Thymus (tissue), 11 donors: ENCODE data around the gene EDC3. TPM values are rescaled to one million over a fixed set of nuclear protein-coding genes. Genes with fewer than 3 reads are reported as not detected.
A peak's percentile ranks its signal among the peaks of the same experiment; 100 is the strongest.

Experiments used
- DNase-seq, 9 donors: peaks; one replicate each; pipeline ENCODE4 v3.0.0-alpha.2; 2013; ENCODE audit warnings: low spot score in 9 of 9, low read depth in 6 of 9, missing footprints in 1 of 9
- H3K27ac ChIP-seq, 2 donors: one replicate each; pipeline ENCODE4 v1.5.1; 2013; ENCODE audit warnings: control low read depth in 1 of 2, low read depth in 1 of 2, low read length in 1 of 2, mild to moderate bottlenecking in 1 of 2, moderate library complexity in 1 of 2
- H3K27me3 ChIP-seq, 2 donors: one replicate each; pipeline ENCODE4 v1.5.1; 2013; ENCODE audit warnings: low read length in 1 of 2; ENCODE audit not compliant: control insufficient read depth in 2 of 2, insufficient read depth in 1 of 2
- H3K36me3 ChIP-seq, 2 donors: one replicate each; pipeline ENCODE4 v1.5.1; 2013; ENCODE audit warnings: low read length in 1 of 2, mild to moderate bottlenecking in 1 of 2, moderate library complexity in 1 of 2; ENCODE audit not compliant: control insufficient read depth in 2 of 2, insufficient read depth in 2 of 2
- H3K4me1 ChIP-seq, 2 donors: one replicate each; pipeline ENCODE4 v1.5.1; 2013; ENCODE audit warnings: low read length in 2 of 2; ENCODE audit not compliant: control insufficient read depth in 2 of 2, insufficient read depth in 2 of 2
- H3K4me3 ChIP-seq, 2 donors: one replicate each; pipeline ENCODE4 v1.5.1; 2013; ENCODE audit warnings: low read length in 2 of 2, control low read depth in 1 of 2, mild to moderate bottlenecking in 1 of 2
- H3K9me3 ChIP-seq, 2 donors: one replicate each; pipeline ENCODE4 v1.5.1; 2013; ENCODE audit warnings: low read length in 1 of 2, mild to moderate bottlenecking in 1 of 2; ENCODE audit not compliant: control insufficient read depth in 2 of 2, insufficient read depth in 1 of 2
- WGBS: extraction: QIAGEN DNeasy Blood & Tissue Kit; methylation state at CpG from one replicate; pipeline ENCODE4 v1.1.7; 2013; 5-methylcytosine and 5-hydroxymethylcytosine counted together
- polyA plus RNA-seq: library from polyadenylated mRNA; stranded (reverse); fragments of 200-250 nt; gene quantifications from one replicate; pipeline ENCODE4 v1.2.3, GENCODE V29; 2013
- total RNA-seq: library from RNA; stranded (reverse); fragments of 120-200 nt; gene quantifications from one replicate; pipeline ENCODE4 v1.2.4, GENCODE V29; 2013
- donor health status: healthy.

Gene EDC3
- total and polyA plus RNA-seq, 2 donors = 10.1 to 14.6 TPM

DNA sequence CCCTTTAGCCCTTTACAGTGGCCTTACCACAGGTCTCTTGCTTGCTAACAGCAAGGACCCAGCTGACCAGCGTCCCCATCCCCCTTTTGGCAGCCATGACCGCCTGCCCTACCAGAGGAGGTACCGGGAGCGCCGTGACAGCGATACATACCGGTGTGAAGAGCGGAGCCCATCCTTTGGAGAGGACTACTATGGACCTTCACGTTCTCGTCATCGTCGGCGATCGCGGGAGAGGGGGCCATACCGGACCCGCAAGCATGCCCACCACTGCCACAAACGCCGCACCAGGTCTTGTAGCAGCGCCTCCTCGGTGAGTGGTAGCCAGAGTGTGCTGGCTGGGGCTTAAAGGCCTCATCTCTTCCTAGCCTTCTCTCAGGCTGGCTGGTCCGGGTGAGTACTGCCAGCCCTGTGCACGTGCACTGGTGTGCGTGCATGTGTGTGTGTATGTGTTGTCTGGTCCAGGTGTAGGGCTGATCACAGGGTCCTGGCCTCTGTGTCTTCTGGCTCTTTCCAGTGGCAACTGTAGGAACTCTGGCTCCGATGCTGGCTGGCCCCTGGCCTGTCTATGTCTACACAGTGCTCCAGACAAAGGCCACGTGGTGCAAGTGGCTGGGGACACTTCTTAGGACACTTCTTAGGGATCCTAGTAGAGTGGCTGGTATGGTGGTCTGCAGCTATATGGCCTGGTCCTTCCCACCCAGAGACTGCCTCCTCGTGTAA, 75.7 kb downstream of the EDC3 start:
- Histone ChIP-seq H3K27me3 (no peaks in the 10 kb centered on the region), H3K36me3 (peaks cover 68% of the 10 kb centered on the region in 2 donors), H3K27ac (no peak overlapping the region), H3K4me1 (peaks cover 11 to 13% of the 10 kb centered on the region in 2 donors), H3K9me3 (peaks cover 0 to 4% of the 10 kb centered on the region in 2 donors), H3K4me3 (no peak overlapping the region)
- 98% methylated on average over 27 of the region's 27 CpGs for WGBS
- no peak for DNase-seq

- Histone ChIP-seq H3K9me3 (peaks cover 0 to 4% of the 10 kb centered on the region in 2 donors), H3K27ac (no peak overlapping the region), H3K4me3 (no peak overlapping the region), H3K27me3 (no peaks in the 10 kb centered on the region), H3K4me1 (peaks cover 13 to 20% of the 10 kb centered on the region in 2 donors), H3K36me3 (peaks cover 57% of the 10 kb centered on the region in 2 donors)
- DNase-seq = no peak
- 97% methylated on average over 15 of the region's 15 CpGs for WGBS
These were observed 76.8 kb downstream of the EDC3 start for GRCh38 chr15:74618841-74619596.

- Histone ChIP-seq H3K27me3 (no peaks in the 10 kb centered on the region), H3K4me3 (peak overlapping the region; percentile 90 to 100), H3K27ac (peak overlapping the region in 1 of 2 donors; percentile 89), H3K4me1 (peaks cover 13 to 22% of the 10 kb centered on the region in 2 donors), H3K36me3 (peaks cover 37% of the 10 kb centered on the region in 2 donors), H3K9me3 (peaks cover 0 to 4% of the 10 kb centered on the region in 2 donors)
- DNase-seq = no peak
These were observed 78.8 kb downstream of the EDC3 start for GRCh38 chr15:74616996-74617395.

GRCh38 chr15:74616366-74616939, 79.4 kb downstream of the EDC3 start:
- Histone ChIP-seq H3K9me3 (peaks cover 0 to 4% of the 10 kb centered on the region in 2 donors), H3K4me3 (peak overlapping the region; percentile 90 to 100), H3K27me3 (no peaks in the 10 kb centered on the region), H3K4me1 (peaks cover 13 to 22% of the 10 kb centered on the region in 2 donors), H3K27ac (peak overlapping the region; percentile 89 to 94), H3K36me3 (peaks cover 31% of the 10 kb centered on the region in 2 donors)
- DNase-seq = peak in 4 of 9 donors; percentile 9 to 60 (median 32)
- 3% methylated on average over 18 of the region's 18 CpGs for WGBS

DNA sequence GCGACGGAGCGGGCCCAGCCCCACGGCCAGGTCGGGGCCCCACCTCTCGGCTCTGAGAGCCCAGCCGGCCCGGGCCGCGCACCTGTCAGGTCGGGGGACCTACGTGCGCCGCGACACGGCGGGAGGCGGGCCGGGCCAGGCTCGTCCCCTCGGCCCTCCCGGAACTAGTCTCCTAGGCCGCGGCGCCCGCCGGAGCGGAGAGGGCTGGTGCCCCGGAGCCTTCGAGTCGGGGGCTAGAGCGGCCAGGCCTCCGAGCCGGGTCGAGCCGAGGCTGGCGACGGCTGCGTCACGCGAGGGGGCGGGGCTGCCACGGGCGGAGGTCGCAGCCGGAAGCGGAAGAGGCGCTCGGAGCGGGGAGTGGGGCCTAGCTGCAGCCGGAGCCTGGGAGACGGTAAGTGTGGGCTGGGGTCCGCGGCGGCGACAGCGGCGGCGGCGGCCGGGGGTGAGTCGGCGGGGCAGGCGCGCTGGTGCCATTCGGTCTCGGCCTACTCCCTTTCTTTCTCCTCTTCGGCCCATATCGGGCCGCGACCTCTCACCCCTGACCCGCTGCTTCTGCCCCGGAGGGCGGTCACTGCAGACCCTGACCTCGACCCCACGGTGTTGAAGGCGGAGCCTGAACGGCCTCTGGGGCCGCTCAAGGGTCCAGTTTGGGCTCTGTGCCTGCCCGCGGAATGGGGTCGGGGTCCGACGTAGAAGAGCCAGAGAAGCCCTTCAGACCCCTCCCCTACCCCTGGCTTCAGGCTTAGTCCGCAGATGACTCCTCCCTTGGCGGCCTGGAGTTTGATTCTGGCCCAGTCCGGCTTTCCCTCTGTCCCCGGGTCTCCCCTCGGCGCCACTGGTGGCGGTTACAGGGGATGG, 80.1 kb downstream of the EDC3 start, which contains the start of gene CLK3:
Gene CLK3, plus strand, starts transcription at position 329 of the 858 bp plus-strand sequence. CDS start 3,361 bp downstream, outside the sequence.
- under 1% methylated on average over 91 of the region's 91 CpGs for WGBS
- H3K36me3 ChIP-seq = peaks cover 24% of the 10 kb centered on the region in 2 donors
- H3K27ac ChIP-seq = peak within 1 kb of the TSS; percentile 89 to 94
- DNase-seq = peak; percentile 56 to 97 (median 92)
- peaks cover 0 to 4% of the 10 kb centered on the region in 2 donors for H3K9me3 ChIP-seq
- H3K4me1 ChIP-seq = peaks cover 13 to 25% of the 10 kb centered on the region in 2 donors
- H3K4me3 ChIP-seq = peak within 1 kb of the TSS; percentile 90 to 100
- H3K27me3 ChIP-seq = no peaks in the 10 kb centered on the region

- Histone ChIP-seq H3K27me3 (no peaks in the 10 kb centered on the region), H3K9me3 (peaks cover 0 to 4% of the 10 kb centered on the region in 2 donors), H3K27ac (peak overlapping the region; percentile 88 to 94), H3K4me3 (peak overlapping the region; percentile 90 to 100), H3K36me3 (peaks cover 16% of the 10 kb centered on the region in 2 donors), H3K4me1 (peaks cover 13 to 29% of the 10 kb centered on the region in 2 donors)
- DNase-seq = peak in 8 of 9 donors; percentile 48 to 92 (median 81)
- under 1% methylated on average over 76 of the region's 76 CpGs for whole genome bisulfite sequencing
These were observed 80.9 kb downstream of the EDC3 start for GRCh38 chr15:74614744-74615507.

DNA sequence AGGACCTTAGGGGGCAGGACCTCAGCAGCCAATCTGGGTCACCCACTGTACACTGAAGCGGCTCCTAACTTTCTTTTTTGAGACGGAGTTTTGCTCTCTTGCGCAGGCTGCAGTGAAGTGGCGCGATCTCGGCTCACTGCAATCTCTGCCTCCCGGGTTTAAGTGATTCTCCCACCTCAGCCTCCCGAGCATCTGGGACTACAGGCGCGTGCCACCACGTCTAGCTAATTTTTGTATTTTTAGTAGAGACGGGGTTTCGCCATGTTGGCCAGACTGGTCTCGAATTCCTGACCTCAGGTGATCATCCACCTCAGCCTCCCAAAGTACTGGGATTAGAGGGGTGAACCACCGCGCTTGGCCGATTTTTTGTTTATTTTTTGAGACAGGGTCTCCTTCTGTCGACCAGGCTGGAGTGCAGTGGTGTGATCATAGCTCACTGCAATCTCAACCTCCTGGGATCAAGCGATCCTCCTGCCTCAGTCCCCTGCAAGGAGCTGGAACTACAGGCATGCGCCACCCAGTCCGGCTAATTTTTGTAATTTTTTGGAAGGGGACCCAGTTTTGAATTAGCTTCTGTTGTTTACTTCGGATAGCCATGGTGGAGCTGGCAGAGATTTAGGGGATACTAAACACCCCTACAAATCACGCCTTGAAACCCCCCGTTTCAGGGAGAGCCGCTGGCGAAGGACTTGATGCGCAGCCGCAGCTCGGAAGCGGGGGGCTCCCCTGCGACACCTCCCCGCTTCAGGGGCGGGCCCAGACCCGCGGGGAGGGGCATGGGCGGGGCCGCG, 81.7 kb downstream of the EDC3 start:
- no peak for DNase-seq
- H3K4me3 ChIP-seq = peak overlapping the region; percentile 90 to 100
- 46% methylated on average over 38 of the region's 38 CpGs for WGBS
- peaks cover 0 to 4% of the 10 kb centered on the region in 2 donors for H3K9me3 ChIP-seq
- H3K27me3 ChIP-seq = no peaks in the 10 kb centered on the region
- H3K27ac ChIP-seq = peak overlapping the region in 1 of 2 donors; percentile 44
- H3K36me3 ChIP-seq = peaks cover 8% of the 10 kb centered on the region in 2 donors
- H3K4me1 ChIP-seq = peaks cover 13 to 36% of the 10 kb centered on the region in 2 donors
